ENCODE data around the gene CCL4.
"Not testable (repeated sequence)": the region's sequence is repeated elsewhere in the genome, so short reads cannot be mapped to it uniquely, and the experiment has no call there.

Gene CCL4

DNA sequence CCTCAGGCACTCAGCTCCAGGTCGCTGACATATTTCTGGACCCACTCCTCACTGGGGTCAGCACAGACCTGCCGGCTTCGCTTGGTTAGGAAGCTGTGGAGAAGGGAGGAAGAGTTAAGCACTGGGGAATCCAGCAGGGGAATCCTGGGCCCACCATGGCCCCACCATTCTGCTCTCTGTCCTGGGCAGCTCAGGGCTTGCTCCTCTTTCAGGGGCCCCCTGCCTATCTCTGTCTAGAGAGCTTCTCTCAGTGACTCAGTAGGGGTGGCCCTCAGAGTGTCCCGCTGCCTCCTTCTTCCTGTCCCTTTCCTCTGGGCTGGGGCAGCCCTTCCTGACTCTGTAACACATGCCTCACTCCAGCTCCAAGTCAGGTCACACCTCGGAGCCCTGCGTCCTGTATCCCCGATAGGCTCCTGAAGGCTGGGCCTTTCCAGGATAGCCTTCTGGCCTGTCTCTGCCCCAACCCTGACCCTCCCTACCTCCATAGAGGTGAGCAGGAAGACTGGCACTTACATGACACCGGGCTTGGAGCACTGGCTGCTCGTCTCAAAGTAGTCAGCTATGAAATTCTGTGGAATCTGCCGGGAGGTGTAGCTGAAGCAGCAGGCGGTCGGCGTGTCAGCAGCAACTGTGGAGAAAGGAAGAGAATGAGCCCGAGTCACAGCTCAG lies 14.8 kb upstream of the CCL4 start:
- DNase-seq, result no peak

DNA sequence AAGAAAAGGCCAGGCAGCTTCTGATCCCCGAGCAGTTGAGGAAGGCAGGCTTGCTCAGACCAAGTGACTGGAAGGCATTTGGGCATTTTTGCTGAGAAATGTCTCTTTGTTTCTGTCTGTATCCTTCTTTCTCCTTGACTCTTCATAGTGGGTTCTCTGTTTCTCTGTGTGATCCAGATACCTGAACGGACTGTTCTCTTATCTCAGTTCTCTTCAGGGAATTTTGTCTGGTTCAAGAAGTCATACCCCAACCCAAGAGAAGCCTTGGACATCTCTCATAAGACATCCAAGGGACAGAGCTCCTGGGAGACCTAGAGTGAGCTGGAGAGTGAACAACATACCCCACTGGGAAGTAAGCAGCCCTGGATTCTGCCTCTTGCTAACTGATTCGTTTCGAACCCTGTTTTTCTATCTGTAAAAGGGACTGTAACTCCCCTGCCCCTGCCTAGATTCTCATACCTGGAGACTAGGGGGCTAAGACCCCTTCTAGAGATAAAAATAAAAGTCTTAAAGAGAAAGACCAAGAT lies 14.2 kb upstream of the CCL4 start:
- DNase-seq, result no peak

DNA sequence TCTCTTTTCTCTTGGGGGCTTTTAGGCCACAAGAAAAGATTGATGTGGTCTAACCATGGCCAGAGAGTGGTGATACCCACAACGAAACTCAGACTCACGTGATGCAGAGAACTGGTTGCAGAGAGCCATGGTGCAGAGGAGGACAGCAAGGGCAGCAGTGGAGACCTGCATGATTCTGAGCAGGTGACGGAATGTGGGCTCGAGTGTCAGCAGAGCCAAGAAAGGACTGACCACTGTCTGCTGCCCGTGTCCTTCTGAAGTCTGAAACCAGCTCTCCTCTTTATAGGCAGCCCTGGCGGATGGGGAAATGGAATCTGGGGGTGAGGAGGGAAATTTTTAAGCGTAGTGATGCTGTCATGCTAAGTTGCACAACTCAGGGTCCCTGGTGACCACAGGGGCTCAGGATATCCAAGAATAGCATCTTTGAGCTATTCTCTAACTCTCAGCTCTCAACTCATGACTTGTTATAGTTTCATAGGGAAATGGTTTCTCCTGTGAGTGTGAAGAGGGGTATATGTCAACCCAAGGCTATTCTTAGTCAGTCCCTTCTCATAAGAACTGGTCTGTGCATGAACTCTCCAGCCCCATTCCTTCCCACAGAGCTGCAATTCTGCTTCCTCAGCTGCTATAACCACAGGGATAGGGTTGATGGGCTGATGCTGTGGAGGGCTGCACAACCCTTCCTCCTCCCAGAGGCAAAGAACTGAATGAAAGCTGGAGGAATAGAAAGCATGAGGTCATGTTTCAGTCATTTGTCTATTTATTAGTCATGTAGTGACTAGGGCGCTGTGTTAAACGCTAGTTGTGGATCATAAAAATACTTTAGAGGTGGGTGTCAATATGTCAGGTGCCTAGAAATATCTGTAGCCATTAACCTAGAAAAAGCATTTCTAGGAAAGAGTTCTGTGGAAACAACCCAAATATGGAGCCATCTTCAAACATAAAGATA lies 13.5 kb upstream of the CCL4 start, which contains the start of gene CCL3:
Gene CCL3, minus strand, starts transcription at position 256 of the 949 bp plus-strand sequence. Its CDS starts 85 bp downstream, at position 171.
- no peak for DNase-seq

DNA sequence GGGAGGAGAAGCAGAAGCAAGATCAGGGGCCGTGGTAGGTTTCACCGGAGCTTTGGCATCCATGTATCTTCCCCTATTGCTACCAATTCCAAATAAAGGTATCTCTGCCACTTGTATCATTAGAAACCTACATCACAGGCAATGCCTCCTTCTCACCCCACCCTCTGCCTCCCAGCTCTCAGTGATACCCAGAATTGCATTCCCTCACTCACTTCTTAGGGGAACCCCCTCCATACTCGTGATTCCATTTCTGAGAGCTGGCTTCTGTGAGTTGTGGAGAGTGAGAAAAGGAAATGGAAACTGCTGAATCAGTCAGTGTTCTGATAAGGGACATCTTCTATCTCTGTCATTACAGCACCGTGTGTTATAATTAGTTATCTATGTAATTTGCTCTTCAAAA lies 11.4 kb upstream of the CCL4 start:
- DNase-seq, result no peak

- not testable (repeated sequence) for DNase-seq
Measured at GRCh38 chr17:36092715-36093114, 10.9 kb upstream of the CCL4 start.

DNA sequence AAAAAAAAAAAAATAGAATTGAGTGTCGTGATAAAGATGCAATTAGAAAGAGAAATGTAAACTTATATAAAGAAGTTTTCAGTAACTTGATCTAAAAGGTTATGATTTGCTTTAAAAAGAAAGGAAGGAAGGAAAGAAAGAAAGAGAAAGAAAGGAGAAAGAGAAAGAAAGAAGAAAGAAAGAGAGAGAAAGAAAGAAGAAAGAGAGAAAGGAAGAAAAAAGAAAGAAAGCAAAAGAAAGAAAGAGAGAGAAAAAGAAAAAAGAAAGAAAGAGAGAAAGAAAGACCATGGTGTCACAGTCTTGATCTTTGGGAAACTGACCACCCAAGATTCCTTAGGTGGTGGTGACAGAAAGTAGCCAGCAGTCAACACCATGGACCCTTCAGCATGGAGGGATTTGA lies 9.4 kb upstream of the CCL4 start:
- no peak for DNase-seq

- no peak for DNase-seq
Measured at GRCh38 chr17:36094746-36095145, 8.9 kb upstream of the CCL4 start.

DNA sequence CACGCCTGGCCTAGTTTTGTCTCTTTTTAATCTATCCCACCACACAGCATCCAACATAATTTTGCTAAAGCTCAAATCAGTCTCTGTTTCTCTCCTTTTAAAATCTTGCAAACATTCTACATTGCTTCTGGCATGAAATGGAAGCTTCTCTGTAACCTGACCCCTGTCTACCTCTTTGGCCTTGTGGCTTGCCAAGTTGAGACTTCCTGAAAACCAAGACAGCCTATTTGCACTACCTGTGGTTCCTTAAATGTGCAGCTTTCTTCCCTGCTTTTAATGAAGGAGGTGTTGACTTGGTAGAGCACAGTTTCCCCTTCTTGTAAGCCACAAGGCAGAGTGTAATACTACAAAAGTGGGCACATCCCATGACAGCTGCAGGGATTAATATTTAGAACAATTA lies 7.6 kb upstream of the CCL4 start:
- no peak for DNase-seq

DNA sequence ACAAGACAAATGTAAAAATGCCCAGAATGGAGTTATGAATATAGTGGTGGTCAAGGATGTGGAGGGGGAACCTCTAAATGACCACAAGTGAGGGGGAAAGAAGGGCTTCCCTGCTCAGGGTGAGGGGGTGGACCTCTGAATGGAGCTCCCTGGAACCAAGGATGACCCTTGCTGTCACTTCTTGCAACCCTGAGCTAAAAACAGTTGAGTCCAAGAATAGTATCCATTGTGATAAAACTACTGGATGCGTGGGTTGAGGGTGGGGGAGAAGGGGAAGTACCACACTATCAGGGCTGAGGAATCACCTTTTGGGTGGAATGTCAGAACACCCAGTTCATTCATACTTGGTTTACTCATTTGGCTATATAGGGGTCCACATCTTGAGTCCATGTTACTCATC lies 4.6 kb upstream of the CCL4 start:
- DNase-seq, result not testable (repeated sequence)

DNA sequence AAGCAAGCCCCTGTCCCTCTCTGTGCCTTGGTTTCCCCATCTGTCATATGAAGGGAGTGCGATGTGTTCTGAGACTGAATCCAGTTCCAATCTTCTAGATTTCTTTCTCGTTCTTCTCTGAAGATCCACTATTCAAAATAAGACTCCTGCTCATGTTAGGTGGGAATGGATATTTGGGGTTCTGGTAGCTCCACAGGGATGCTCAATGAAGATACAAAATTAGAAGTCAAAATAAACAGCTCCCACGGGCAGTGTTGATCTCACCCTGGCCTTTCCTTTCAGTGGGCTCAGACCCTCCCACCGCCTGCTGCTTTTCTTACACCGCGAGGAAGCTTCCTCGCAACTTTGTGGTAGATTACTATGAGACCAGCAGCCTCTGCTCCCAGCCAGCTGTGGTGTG lies 619 bp downstream of the CCL4 start:
- not testable (repeated sequence) for DNase-seq

DNA sequence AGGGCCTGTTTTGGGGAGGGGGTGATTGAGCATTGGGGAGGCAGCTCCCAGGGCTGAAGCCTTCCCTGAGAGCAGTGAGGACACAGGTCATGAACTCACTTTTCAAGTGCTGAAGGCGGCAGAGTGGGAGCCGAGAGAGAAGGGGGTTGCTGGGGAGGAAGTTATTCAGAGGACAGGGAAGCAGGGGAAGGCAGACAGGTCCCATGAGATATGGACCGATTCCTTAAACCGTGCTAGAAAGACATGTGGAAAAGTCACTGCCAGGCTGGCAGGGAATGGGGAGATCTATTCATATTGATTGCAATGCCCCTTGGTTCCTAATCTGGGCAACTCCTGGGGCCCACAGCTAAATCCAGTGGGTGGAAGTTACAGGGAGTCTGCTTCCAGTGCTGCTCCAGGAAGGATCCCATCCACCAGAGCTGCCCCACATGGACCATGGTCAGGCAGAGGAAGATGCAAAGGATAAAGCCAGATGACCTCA lies 1.1 kb downstream of the CCL4 start:
- DNase-seq, result no peak

GRCh38 chr17:36105781-36106492 lies 2.3 kb downstream of the CCL4 start:
- no peak for DNase-seq

GRCh38 chr17:36106493-36106835 lies 2.8 kb downstream of the CCL4 start:
- DNase-seq, result no peak

GRCh38 chr17:36107660-36108059 lies 4.0 kb downstream of the CCL4 start:
- DNase-seq, result no peak

- not testable (repeated sequence) for DNase-seq
Measured at GRCh38 chr17:36108265-36108664, 4.6 kb downstream of the CCL4 start.

GRCh38 chr17:36111068-36111490 lies 7.5 kb downstream of the CCL4 start:
- no peak for DNase-seq

GRCh38 chr17:36112572-36112971 lies 8.9 kb downstream of the CCL4 start:
- DNase-seq, result no peak

DNA sequence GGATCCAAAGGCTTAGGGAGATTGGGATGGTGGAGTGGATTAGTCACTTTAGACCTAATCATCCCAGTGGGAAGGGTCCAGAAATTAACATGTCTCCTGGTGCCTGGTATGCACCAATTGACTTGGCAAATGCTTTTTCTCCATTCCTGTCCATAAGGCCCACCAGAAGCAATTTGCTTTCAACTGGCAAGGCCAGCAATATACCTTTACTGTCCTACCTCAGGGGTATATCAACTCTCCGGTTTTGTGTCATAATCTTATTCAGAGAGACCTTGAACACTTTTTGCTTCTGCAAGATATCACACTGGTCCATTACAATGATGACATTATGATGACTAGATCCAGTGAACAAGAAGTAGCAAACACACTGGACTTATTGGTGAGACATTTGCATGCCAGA lies 9.5 kb downstream of the CCL4 start:
- not testable (repeated sequence) for DNase-seq

- DNase-seq, result not testable (repeated sequence)
Measured at GRCh38 chr17:36114971-36115648, 11.5 kb downstream of the CCL4 start.

DNA sequence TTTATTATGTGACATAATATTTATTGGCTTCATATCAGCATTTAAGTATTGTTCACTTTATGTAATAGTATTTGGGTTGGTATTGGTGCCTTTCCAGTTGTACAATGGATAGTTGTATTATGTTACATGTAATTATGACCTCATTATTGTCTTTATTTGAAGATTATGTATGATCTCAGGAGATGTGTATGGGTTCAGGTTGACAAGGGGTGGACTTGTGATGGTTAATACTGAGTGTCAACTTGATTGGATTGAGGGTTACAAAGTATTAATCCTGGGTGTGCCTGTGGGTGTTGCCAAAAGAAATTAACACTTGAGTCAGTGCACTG lies 12.0 kb downstream of the CCL4 start:
- not testable (repeated sequence) for DNase-seq

- no peak for DNase-seq
Measured at GRCh38 chr17:36117505-36118382, 14.1 kb downstream of the CCL4 start.

Measured in amniotic stem cell (primary cell).